Right lobe of liver (tissue), 6 donors: ENCODE measurements around the gene ZBTB7C. TPM values are rescaled to one million over a fixed set of nuclear protein-coding genes. Genes with fewer than 3 reads are reported as not detected.

Experiments
- ATAC-seq, 4 donors: fragments of 200-7000 bp; cut with Tn5 transposase; one replicate each; pipeline ENCODE4 v1.9.1; 2020; ENCODE audit warnings: mild to moderate bottlenecking in 4 of 4, moderate library complexity in 4 of 4
- DNase-seq, 3 donors: peaks; one replicate each; pipeline ENCODE4 v3.0.0-alpha.2; 2020
- H3K27ac ChIP-seq, 3 donors: fragments of 200-600 bp; one replicate each; pipeline ENCODE4 v1.8.0; 2022
- H3K27me3 ChIP-seq, 2 donors: fragments of 200-600 bp; one replicate each; pipeline ENCODE4 v1.8.0; 2022
- H3K36me3 ChIP-seq, 4 donors: fragments of 200-600 bp; sonication (generic) in 1 of 4; one replicate each; pipeline versions ENCODE4 v1.5.1 to v1.8.0; 2017 to 2022; ENCODE audit warnings: control low read depth in 1 of 4
- H3K4me1 ChIP-seq, 4 donors: fragments of 200-600 bp; sonication (generic) in 1 of 4; one replicate each; pipeline versions ENCODE4 v1.5.1 to v1.8.0; 2017 to 2022; ENCODE audit warnings: control low read depth in 1 of 4
- H3K4me3 ChIP-seq, 3 donors: fragments of 200-600 bp; one replicate each; pipeline ENCODE4 v1.8.0; 2022
- H3K9me3 ChIP-seq, 4 donors: fragments of 200-600 bp; sonication (generic) in 1 of 4; one replicate each; pipeline versions ENCODE4 v1.5.1 to v1.8.0; 2017 to 2022; ENCODE audit warnings: control low read depth in 1 of 4
- POLR2A ChIP-seq: fragments of 450-650 bp; IDR thresholded peaks from one replicate; pipeline ENCODE4 v1.6.1; 2017; ENCODE audit warnings: antibody characterized with exemption, mild to moderate bottlenecking
- WGBS: methylation state at CpG from one replicate; pipeline ENCODE4 v1.1.6; 2018; ENCODE audit warnings: low coverage, low lambda C conversion rate; ENCODE audit not compliant: insufficient coverage; ENCODE audit errors: missing lambda C conversion rate; 5-methylcytosine and 5-hydroxymethylcytosine counted together
- intact Hi-C, 2 donors: fragments of 100-400 bp; cut with DNase I; formaldehyde crosslinking; loops; one replicate each; pipeline versions ENCODE4 v1.11.2 to v1.14.1; 2022
- total RNA-seq, 6 experiments: library from RNA; depleted of rRNA in 2 of 6; stranded (reverse); fragments of >200 nt in 2 of 6; fragmentation: NEBNext Ultra II Directional in 3 of 6; extraction: Animal tissue kit (Norgen Biotek cat#: 25700) in 3 of 6; gene quantifications; one replicate each; pipeline versions ENCODE4 v1.1.0 to v1.2.4, GENCODE V29; 2016 to 2023
- TF ChIP-seq, protein P1 (sequence below), 4 donors: fragments of 200-600 bp in 3 of 4; fragments of 450-650 bp in 1 of 4; IDR thresholded peaks; one replicate each; pipeline versions ENCODE4 v1.5.1 to v1.8.0; 2016 to 2022; ENCODE audit warnings: antibody characterized with exemption in 4 of 4, mild to moderate bottlenecking in 2 of 4
- donor health status: DM: no; HTN: yes; CAD: no.
- donor health status: DM: no; HTN: no; CAD: no.
- donor health status: DM: no; HTN: no; CAD: no.
- donor health status: DM: no; HTN: yes; CAD: no.
- donor health status: DM: no; HTN: yes; CAD: no.

Gene ZBTB7C
- total RNA-seq, 6 experiments from 2014 or later: 1.1 to 1.7 (median 1.3) TPM

DNA sequence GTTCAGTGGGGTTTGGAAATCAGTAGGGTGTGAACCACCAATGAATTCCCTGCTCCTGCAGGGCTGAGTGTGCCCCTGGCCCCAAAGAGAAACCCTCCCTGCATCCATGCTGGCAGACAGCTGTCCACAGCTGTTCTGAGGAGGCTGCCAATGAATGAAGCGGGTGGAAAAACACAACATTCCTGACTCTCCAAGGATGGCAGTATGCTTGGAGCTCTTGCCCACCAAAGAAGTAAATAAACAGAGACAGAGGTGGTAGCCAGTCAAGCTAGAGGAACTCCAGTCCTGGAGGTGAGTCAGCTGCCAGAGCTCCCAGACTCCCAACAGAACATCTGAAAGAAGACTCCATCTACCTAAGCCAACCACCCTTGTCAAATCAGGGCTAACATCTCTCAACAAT is 6.2 kb downstream of the ZBTB7C start:
- Histone ChIP-seq H3K4me1 (peaks cover 0 to 1% (median under 1%) of the 10 kb centered on the region in 4 donors), H3K27ac (no peak overlapping the region), H3K27me3 (no peaks in the 10 kb centered on the region), H3K4me3 (no peak overlapping the region), H3K36me3 (no peaks in the 10 kb centered on the region), H3K9me3 (no peaks in the 10 kb centered on the region)
- ATAC-seq (no peak), DNase-seq (no peak)
- intact Hi-C loops: no loop called here
- TF ChIP-seq, protein P1, sequence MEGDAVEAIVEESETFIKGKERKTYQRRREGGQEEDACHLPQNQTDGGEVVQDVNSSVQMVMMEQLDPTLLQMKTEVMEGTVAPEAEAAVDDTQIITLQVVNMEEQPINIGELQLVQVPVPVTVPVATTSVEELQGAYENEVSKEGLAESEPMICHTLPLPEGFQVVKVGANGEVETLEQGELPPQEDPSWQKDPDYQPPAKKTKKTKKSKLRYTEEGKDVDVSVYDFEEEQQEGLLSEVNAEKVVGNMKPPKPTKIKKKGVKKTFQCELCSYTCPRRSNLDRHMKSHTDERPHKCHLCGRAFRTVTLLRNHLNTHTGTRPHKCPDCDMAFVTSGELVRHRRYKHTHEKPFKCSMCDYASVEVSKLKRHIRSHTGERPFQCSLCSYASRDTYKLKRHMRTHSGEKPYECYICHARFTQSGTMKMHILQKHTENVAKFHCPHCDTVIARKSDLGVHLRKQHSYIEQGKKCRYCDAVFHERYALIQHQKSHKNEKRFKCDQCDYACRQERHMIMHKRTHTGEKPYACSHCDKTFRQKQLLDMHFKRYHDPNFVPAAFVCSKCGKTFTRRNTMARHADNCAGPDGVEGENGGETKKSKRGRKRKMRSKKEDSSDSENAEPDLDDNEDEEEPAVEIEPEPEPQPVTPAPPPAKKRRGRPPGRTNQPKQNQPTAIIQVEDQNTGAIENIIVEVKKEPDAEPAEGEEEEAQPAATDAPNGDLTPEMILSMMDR (IDR thresholded peaks at IDR 0.05): no peak
- no peak for TF ChIP-seq POLR2A
- WGBS: no CpG with 5 or more reads among the region's 1 CpG

DNA sequence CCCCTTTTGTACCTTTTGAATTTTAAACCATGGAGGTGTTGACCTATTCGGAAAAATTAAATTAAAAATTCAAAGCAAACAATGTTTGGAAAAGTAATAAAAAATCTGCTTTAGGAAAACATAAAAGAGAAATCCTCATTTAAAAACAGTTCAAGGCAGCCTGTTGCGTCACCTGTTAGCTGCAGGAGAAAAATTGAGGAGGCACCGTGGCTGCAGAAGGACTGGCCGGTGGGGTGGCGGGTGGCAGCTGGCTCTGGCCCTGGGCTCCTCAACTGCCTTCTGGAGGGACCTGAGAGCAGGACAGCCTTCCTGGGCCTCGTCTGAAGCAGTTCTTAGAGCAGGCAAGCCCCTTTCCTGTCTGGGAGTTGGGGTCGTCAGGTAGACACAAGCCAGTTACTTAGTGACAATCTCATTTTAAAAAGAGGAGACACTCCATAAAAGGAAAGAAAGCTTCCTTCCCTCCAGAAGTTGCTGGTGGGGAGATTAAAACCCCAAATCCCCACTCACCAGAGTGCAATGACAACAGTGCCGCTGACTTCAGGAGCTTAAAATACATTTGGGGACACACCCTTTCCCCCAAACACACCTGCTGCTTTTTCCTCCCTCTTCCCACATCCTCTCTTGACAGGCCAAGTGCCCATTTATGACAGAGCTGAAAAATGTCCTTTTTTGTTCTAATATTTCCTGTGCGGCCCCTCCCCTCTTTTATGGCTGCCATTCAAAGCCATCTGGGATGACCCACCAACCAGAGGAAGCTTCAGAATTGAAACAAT is 9.7 kb downstream of the ZBTB7C start:
- no peaks in the 10 kb centered on the region for H3K4me1 ChIP-seq
- no peaks in the 10 kb centered on the region for H3K9me3 ChIP-seq
- H3K27me3 ChIP-seq: no peaks in the 10 kb centered on the region
- H3K27ac ChIP-seq: no peak overlapping the region
- TF ChIP-seq, protein P1 (IDR thresholded peaks at IDR 0.05): no peak
- TF ChIP-seq POLR2A: no peak
- intact Hi-C loops: no loop called here
- 38% methylated on average over 4 of the region's 9 CpGs for WGBS
- ATAC-seq (no peak), DNase-seq (no peak)
- no peak overlapping the region for H3K4me3 ChIP-seq
- no peaks in the 10 kb centered on the region for H3K36me3 ChIP-seq

DNA sequence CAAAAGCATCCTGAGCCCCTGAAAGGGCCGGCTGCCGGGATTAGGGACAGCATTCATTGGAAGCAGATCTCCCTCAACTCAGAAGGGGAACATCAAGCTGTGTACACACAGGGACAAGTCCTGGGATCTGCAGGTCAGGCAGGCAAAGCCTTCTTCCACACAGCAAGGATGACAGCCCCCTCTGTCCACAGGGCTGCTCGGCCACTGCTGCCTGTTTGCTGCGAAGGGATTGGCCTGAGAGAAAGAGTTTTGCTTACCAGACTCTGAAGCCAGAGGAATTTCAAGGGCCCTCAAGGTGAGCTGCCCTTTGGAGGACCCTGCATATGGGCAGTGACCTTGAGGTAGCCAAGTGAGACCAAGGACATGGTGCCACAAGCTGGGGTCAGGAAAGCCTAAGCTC is 11.1 kb downstream of the ZBTB7C start:
- Histone ChIP-seq H3K27ac (no peak overlapping the region), H3K36me3 (no peaks in the 10 kb centered on the region), H3K9me3 (no peaks in the 10 kb centered on the region), H3K4me1 (no peaks in the 10 kb centered on the region), H3K4me3 (no peak overlapping the region), H3K27me3 (no peaks in the 10 kb centered on the region)
- no peak for DNase-seq
- intact Hi-C loops: no loop called here
- TF ChIP-seq, protein P1 (IDR thresholded peaks at IDR 0.05): no peak
- no peak for TF ChIP-seq POLR2A
- ATAC-seq: no peak
- no CpG with 5 or more reads among the region's 4 CpGs for WGBS

DNA sequence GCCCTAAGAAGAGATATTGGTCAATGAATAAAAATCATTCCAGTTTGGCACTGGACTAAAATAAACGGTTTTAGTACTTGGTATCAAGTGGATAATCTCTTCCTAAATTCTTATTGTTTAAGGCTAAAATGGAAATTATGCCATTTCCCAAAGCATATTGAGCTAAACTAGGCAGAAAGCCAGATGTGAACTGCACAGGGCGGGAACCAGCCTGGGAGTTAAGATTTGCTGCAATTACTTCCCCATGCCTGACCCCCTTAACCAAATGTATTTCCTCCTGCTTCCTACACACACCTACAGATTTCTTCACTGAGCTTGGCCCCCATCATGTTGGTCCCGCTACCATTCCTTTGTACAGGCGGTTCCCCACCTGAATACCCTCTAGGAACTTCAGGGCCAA is 12.2 kb downstream of the ZBTB7C start:
- Histone ChIP-seq H3K9me3 (no peaks in the 10 kb centered on the region), H3K27me3 (no peaks in the 10 kb centered on the region), H3K4me3 (no peak overlapping the region), H3K4me1 (no peaks in the 10 kb centered on the region), H3K36me3 (no peaks in the 10 kb centered on the region), H3K27ac (no peak overlapping the region)
- TF ChIP-seq, protein P1 (IDR thresholded peaks at IDR 0.05): no peak
- TF ChIP-seq POLR2A: no peak
- intact Hi-C loops: no loop called here
- no peak for DNase-seq
- 55% methylated on average over 3 of the region's 4 CpGs for WGBS
- ATAC-seq: no peak
